Activated CD8-positive, alpha-beta memory T cell treated with anti-CD3 and anti-CD28 coated beads for 24 hours (primary cell): Measurements from ENCODE around the gene TAF1A.

Source experiments
- DNase-seq: peaks from one replicate; pipeline ENCODE4 v3.0.0-alpha.2; 2020

Gene TAF1A

GRCh38 chr1:222529916-222530315 lies 59.8 kb downstream of the TAF1A start:
- DNase-seq = no peak

GRCh38 chr1:222529181-222529580 lies 60.6 kb downstream of the TAF1A start:
- no peak for DNase-seq

GRCh38 chr1:222525951-222526350 lies 63.8 kb downstream of the TAF1A start:
- DNase-seq = no peak

GRCh38 chr1:222523852-222524251 lies 65.9 kb downstream of the TAF1A start:
- DNase-seq = no peak

- no peak for DNase-seq
Observed at GRCh38 chr1:222522105-222522915, 67.4 kb downstream of the TAF1A start.

- DNase-seq = no peak
Observed at GRCh38 chr1:222521299-222522104, 68.2 kb downstream of the TAF1A start.
